AG04449 (cell line): ENCODE measurements around the gene SF3A2.

ENCODE experiments used
- CTCF ChIA-PET: fragments of 350-600 bp; formaldehyde crosslinking; extraction: SDS; loops from one replicate; lab custom pipeline; 2021; ENCODE audit warnings: antibody characterized with exemption; lab: Yijun Ruan, JAX
- POLR2A ChIA-PET: fragments of 400-600, 350-600 bp; formaldehyde crosslinking; extraction: SDS; loops from one replicate; lab custom pipeline; 2020; ENCODE audit warnings: antibody characterized with exemption, inconsistent platforms; lab: Yijun Ruan, JAX
- DNase-seq: peaks from one replicate; pipeline ENCODE4 v3.0.0-alpha.2; 2010; ENCODE audit warnings: low read depth, low spot score
- H3K4me3 ChIP-seq: 2 replicates; pipeline ENCODE4 v1.5.1; 2011; ENCODE audit warnings: low read depth, mild to moderate bottlenecking, control low read depth, low read length
- TF ChIP-seq, protein P1 (sequence below): IDR thresholded peaks from one replicate; pipeline ENCODE4 v1.5.1; 2011; ENCODE audit warnings: mild to moderate bottlenecking, moderate library complexity, low read length, control low read depth, inconsistent platforms; ENCODE audit not compliant: insufficient read depth; ENCODE audit errors: missing control alignments

Gene SF3A2

GRCh38 chr19:2237869-2238153 is 1.2 kb downstream of the SF3A2 start:
- ChIA-PET POLR2A (interaction anchor here (0.6 kb wide), 1 partner anchor 29 kb away, joined by 4 read pairs; no protein-coding TSS in a partner anchor), CTCF (interaction anchor here (1.0 to 3.2 kb wide), 8 partner anchors 15 to 154 kb away, joined by 3 to 24 read pairs (median 8); no protein-coding TSS in a partner anchor)
- TF ChIP-seq, protein P1, sequence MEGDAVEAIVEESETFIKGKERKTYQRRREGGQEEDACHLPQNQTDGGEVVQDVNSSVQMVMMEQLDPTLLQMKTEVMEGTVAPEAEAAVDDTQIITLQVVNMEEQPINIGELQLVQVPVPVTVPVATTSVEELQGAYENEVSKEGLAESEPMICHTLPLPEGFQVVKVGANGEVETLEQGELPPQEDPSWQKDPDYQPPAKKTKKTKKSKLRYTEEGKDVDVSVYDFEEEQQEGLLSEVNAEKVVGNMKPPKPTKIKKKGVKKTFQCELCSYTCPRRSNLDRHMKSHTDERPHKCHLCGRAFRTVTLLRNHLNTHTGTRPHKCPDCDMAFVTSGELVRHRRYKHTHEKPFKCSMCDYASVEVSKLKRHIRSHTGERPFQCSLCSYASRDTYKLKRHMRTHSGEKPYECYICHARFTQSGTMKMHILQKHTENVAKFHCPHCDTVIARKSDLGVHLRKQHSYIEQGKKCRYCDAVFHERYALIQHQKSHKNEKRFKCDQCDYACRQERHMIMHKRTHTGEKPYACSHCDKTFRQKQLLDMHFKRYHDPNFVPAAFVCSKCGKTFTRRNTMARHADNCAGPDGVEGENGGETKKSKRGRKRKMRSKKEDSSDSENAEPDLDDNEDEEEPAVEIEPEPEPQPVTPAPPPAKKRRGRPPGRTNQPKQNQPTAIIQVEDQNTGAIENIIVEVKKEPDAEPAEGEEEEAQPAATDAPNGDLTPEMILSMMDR, result no peak
- DNase-seq, result no peak
- peak overlapping the region; percentile 83 for H3K4me3 ChIP-seq

- DNase-seq, result no peak
- TF ChIP-seq, protein P1, result no peak
- POLR2A ChIA-PET, result interaction anchor here (0.7 kb wide), 1 partner anchor 88 kb away, joined by 3 read pairs; the partner anchor contains the start of gene AP3D1
- peak overlapping the region; percentile 53 for H3K4me3 ChIP-seq
- CTCF ChIA-PET, result interaction anchor here (0.7 to 3.2 kb wide), 14 partner anchors 9 to 397 kb away, joined by 3 to 24 read pairs (median 6); partner anchors contain the start of gene AMH
Observed at GRCh38 chr19:2239173-2239572, 2.5 kb downstream of the SF3A2 start.

- ChIA-PET POLR2A (interaction anchor here (0.7 kb wide), 1 partner anchor 89 kb away, joined by 3 read pairs; the partner anchor contains the start of gene AP3D1), CTCF (interaction anchor here (0.8 to 3.2 kb wide), 15 partner anchors 8 to 396 kb away, joined by 3 to 24 read pairs (median 5); partner anchors contain the start of gene AMH)
- TF ChIP-seq, protein P1, result no peak
- peak overlapping the region; percentile 53 for H3K4me3 ChIP-seq
- no peak for DNase-seq
Observed at GRCh38 chr19:2239771-2240770, 3.4 kb downstream of the SF3A2 start.

GRCh38 chr19:2240881-2241760 is 4.5 kb downstream of the SF3A2 start:
- ChIA-PET CTCF (interaction anchor here (1.1 to 3.2 kb wide), 3 partner anchors 12 to 144 kb away, joined by 3 to 22 read pairs (median 3); no protein-coding TSS in a partner anchor), POLR2A (no interaction called here)
- TF ChIP-seq, protein P1, result no peak
- no peak overlapping the region; the same call in 1 of the 2 replicates for H3K4me3 ChIP-seq
- DNase-seq, result no peak

DNA sequence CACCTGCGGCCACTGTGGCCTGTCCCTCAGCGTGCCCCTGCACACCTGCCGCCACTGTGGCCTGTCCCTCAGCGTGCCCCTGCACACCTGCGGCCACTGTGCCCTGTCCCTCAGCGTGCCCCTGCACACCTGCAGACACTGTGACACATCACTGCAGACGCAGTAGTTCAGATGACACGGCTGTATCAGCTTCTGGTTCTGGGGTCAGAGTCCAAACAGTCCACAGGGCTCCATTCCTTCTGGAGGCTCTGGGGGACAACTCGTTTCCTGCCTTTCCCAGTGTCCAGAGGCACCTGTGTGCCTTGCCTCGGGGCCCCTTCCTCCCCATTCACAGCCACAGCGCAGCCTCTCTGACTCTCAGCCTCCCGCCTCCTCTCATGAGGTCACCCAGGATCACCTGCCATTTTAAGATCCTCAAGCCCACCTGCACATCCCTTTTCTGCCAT is 5.5 kb downstream of the SF3A2 start:
- CTCF ChIA-PET, result no interaction called here
- TF ChIP-seq, protein P1, result no peak
- no peak for DNase-seq
- H3K4me3 ChIP-seq, result no peak overlapping the region
- POLR2A ChIA-PET, result no interaction called here
